Cardiac fibroblast (primary cell): ENCODE measurements around the gene ADGRG6.
"Not testable (repeated sequence)": the region's sequence is repeated elsewhere in the genome, so short reads cannot be mapped to it uniquely, and the experiment has no call there.

Experiments used
- DNase-seq, 2 donors: peaks; one replicate each; pipeline versions ENCODE4 v3.0.0 to v3.0.0-alpha.2; 2010; ENCODE audit warnings: low read depth in 2 of 2
- H3K4me3 ChIP-seq, 2 donors: replicated peaks in 1 of 2; 1 replicate in 1 of 2; 2 replicates in 1 of 2; pipeline ENCODE4 v1.5.1; 2011; ENCODE audit warnings: low read depth in 2 of 2, low read length in 2 of 2, mild to moderate bottlenecking in 2 of 2, moderate library complexity in 1 of 2
- TF ChIP-seq, protein P1 (sequence below): IDR thresholded peaks from one replicate; pipeline ENCODE4 v1.5.1; 2011; ENCODE audit warnings: low read depth, mild to moderate bottlenecking, low read length, inconsistent platforms

ADGRG6 gene

DNA sequence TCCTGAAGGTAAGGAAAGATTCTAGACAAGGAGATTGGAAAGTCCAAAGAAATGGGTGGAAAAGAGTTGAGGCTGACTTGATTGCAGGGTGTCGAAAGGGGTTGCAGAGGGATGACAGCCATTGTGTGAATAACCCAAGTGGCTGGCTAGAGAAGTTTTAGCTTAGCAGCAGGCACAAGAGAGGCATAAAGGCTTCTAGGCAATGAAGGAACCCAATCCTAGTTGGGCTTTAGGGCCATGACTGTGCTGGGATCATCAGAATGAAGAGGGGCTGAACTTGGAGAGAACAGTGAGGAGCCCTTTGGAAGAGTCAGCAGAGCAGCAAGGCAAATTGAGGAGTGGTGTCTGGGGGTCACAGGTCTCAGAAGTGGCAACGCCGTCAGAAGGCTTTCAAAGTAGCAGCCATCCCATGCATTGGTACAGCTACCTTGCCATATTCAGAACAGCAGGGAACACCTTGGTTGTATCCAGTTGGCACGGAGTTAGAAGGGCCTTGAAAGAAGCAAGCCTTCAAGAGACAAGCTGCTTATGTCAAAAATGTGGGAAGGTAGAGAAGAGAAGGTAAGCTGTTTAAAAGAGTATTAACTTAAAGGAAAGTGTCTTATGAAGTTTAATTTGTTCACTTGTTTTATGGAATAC, 146.4 kb downstream of the ADGRG6 start:
- TF ChIP-seq, protein P1, sequence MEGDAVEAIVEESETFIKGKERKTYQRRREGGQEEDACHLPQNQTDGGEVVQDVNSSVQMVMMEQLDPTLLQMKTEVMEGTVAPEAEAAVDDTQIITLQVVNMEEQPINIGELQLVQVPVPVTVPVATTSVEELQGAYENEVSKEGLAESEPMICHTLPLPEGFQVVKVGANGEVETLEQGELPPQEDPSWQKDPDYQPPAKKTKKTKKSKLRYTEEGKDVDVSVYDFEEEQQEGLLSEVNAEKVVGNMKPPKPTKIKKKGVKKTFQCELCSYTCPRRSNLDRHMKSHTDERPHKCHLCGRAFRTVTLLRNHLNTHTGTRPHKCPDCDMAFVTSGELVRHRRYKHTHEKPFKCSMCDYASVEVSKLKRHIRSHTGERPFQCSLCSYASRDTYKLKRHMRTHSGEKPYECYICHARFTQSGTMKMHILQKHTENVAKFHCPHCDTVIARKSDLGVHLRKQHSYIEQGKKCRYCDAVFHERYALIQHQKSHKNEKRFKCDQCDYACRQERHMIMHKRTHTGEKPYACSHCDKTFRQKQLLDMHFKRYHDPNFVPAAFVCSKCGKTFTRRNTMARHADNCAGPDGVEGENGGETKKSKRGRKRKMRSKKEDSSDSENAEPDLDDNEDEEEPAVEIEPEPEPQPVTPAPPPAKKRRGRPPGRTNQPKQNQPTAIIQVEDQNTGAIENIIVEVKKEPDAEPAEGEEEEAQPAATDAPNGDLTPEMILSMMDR: no peak
- DNase-seq: no peak
- H3K4me3 ChIP-seq: no peak overlapping the region

GRCh38 chr6:142450856-142451255, 149.0 kb downstream of the ADGRG6 start:
- DNase-seq, H3K4me3 ChIP-seq: not testable (repeated sequence)

DNA sequence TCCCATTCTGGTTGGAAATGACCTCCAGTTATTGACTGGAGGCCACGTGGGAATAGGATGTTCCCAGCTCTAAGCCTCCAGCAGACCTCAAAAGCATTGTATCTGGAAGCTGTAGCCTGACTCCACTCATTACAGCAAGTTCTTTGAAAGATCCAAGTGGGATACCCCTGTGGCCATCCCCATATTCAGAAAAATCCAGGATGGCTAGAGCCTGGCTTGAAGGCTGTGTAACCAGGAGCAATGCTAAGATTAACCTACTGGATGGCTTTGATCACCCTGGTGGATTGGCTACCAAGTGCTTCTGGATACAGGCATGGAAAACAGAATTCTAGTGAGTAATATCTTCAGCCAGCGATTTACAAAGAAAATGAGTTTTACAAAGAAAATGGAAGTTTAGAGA, 151.2 kb downstream of the ADGRG6 start:
- TF ChIP-seq, protein P1: no peak
- DNase-seq: no peak
- no peak overlapping the region for H3K4me3 ChIP-seq

DNA sequence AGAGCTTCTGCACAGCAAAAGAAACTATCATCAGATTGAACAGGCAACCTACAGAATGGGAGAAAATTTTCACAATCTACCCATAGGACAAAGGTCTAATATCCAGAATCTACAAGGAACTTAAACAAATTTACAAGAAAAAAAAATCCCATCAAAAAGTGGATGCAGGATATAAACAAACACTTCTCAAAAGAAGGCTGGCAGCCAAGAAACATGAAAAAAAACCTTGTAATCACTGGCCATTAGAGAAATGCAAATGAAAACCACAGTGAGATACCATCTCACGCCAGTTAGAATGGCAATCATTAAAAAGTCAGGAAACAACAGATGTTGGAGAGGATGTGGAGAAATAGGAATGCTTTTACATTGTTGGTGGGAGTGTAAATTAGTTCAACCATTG, 152.4 kb downstream of the ADGRG6 start:
- H3K4me3 ChIP-seq, DNase-seq: not testable (repeated sequence)

DNA sequence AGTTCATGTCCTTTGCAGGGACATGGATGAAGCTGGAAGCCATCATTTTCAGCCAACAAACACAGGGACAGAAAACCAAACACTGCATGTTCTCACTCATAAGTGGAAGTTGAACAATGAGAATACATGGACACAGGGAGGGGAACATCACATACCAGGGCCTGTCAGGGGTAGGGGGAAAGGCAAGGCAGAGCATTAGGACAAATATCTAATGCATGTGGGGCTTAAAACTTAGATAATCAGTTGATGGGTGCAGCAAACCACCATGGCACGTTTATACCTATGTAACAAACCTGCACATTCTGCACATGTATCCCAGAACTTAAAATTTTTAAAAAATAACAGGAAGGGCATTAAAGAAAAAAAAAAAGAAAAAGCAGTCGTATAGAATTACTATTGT, 153.0 kb downstream of the ADGRG6 start:
- not testable (repeated sequence) for DNase-seq, H3K4me3 ChIP-seq

DNA sequence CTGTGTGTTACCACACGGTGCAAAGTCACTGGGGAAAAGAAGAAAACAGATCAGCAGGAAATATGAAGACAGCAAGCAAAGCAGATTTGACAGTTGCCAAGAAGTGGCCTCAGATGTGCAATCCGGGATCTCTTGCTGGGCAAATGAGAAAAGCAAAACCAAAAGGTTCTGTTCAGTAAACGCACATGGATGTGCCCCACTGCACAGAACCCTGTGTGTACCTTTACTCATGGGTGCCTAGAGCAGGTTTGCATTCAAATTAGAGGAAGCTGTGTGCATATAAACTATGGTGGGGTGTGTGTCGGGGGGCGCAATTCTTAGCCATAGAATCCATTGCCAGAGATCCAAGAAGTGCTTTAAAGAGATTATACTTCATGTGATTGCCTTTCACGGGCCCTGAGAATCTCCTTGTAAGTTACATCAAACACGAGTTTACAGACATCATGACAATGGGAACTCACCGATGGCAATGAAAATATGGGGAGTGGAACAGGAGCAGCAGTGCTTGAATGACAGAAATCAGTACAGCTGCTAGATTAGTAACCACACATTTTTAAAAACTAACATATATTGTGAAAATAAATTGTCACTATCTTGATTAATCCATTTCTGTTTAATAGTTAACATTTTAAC, 154.3 kb downstream of the ADGRG6 start:
- no peak overlapping the region for H3K4me3 ChIP-seq
- TF ChIP-seq, protein P1: no peak
- no peak for DNase-seq

DNA sequence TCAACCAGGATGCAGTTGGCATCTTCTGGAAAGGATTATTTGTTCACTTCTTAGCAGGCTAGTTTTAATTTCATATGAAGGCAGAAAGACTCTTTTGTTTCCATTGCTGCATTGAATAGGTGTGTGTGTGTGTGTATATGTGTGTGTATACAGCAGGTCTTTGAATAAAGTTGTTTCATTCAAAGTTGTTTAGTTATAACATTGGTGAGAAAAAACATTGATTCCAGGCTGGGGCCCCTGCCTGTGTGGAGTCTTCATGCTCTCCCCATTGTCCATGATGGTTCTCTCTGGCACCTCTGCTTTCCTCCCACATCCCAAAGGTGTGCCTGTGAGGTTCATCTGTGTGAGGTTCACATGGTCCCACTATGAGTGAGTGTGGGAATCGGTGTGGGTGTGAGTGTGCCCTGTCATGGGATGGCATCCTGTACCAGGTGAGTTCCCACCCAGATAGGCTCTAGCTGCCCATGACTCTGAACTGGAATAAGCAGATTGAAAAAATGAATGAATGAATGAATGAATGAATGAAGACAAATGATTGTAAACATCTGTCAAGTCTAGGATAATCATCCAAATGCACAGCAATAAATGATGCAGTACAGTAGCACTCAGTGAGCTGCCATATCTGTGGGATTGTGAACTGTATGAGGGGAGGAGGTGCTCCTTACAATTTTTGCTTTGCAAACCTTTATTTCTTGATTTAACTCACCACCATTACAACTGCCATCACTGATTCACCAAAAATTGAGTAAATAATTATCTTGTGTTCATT, 156.0 kb downstream of the ADGRG6 start:
- TF ChIP-seq, protein P1: no peak

DNA sequence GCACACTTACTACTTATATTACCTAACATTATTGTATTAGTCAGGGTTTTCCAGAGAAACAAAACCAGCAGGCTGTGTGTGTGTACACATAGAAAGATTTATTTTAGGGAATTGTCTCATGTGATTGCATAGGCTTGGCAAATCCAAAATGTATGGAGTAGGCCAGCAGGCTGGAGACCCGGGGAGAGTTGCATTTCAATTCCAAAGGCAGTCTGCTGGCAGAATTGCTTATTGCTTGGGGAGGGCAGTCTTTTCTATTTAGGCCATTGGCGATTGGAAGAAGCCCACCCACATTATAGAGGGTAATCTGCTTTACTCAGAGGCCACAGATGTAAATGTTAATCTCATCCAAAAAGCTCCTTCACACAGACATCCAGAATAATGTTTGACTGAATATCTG, 157.0 kb downstream of the ADGRG6 start:
- TF ChIP-seq, protein P1: no peak
- DNase-seq: no peak
- no peak overlapping the region for H3K4me3 ChIP-seq

More for the DNA sequence above, 156.0 kb downstream of the ADGRG6 start:
- no peak overlapping the region for H3K4me3 ChIP-seq
- DNase-seq: no peak
